ENCODE data around the gene OR4K5. TPM values are rescaled to one million over a fixed set of nuclear protein-coding genes. Genes with fewer than 3 reads are reported as not detected.

The OR4K5 gene
- total RNA-seq, 1 experiment from 2014 or later, result not detected

- Histone ChIP-seq H3K27me3 (ENCODE audit: insufficient read depth, low read length) (peaks cover 2% of the 10 kb centered on the region; the same call in 1 of the 2 replicates), H3K18ac (ENCODE audit: insufficient read length, low read depth, low read length) (no peak overlapping the region), H2BK120ac (ENCODE audit: low read depth, low read length, poor library complexity, severe bottlenecking) (no peak overlapping the region), H4K20me1 (ENCODE audit: control insufficient read depth, insufficient read depth, insufficient read length) (no peaks in the 10 kb centered on the region), H3K23ac (ENCODE audit: insufficient read length, low read depth, low read length) (no peak overlapping the region), H2BK15ac (ENCODE audit: low read depth, low read length) (no peak overlapping the region), H3K14ac (ENCODE audit: insufficient read depth, low read length) (no peak overlapping the region), H3K27ac (ENCODE audit: insufficient read length, low read depth, low read length) (no peak overlapping the region), H3K79me1 (ENCODE audit: insufficient read depth, low read depth, low read length, poor library complexity, severe bottlenecking) (no peaks in the 10 kb centered on the region), H3K79me2 (ENCODE audit: insufficient read depth, low read length) (no peaks in the 10 kb centered on the region), H3K56ac (ENCODE audit: insufficient read length, low read depth, low read length) (no peak overlapping the region), H4K8ac (replicated peaks; ENCODE audit: insufficient read length, low read depth, low read length) (no peak overlapping the region), H3K4me1 (ENCODE audit: insufficient read depth, low read length) (no peaks in the 10 kb centered on the region), H3K9me3 (ENCODE audit: control insufficient read depth, low read depth, low read length) (peaks cover 76% of the 10 kb centered on the region), H3K23me2 (ENCODE audit: insufficient read length, low read depth, low read length, poor library complexity, severe bottlenecking) (no peaks in the 10 kb centered on the region), H2BK5ac (ENCODE audit: insufficient read length, low read length) (no peak overlapping the region), H2BK12ac (ENCODE audit: insufficient read length, low read depth, low read length) (no peak overlapping the region), H2AFZ (ENCODE audit: low read length) (no peak overlapping the region), H2AK5ac (ENCODE audit: insufficient read length, low read length) (no peak overlapping the region), H4K91ac (ENCODE audit: insufficient read length, low read depth, low read length) (no peak overlapping the region), H3K4ac (ENCODE audit: low read depth, low read length) (no peak overlapping the region), H4K5ac (ENCODE audit: insufficient read length, low read depth, low read length) (no peak overlapping the region), H3T11ph (ENCODE audit: low read length) (no peak overlapping the region), H3K9ac (ENCODE audit: extremely low read depth, insufficient read length, low read length) (no peak overlapping the region), H3K4me2 (ENCODE audit: insufficient read depth, insufficient read length, low read length) (no peak overlapping the region), H2BK20ac (ENCODE audit: low read depth, low read length, poor library complexity, severe bottlenecking) (no peak overlapping the region)
- WGBS (ENCODE audit: extremely low coverage, insufficient read length, low lambda C conversion rate), result no CpG with 5 or more reads among the region's 3 CpGs
- Mint-ChIP-seq H3K36me3 (ENCODE audit: insufficient read depth in 1 of 3, low read depth in 3 of 3) (peaks cover 0 to 12% (median 6%) of the 10 kb centered on the region in 3 experiments; a peak in 5 of 7 replicates), H3K9me3 (peaks cover 27 to 28% of the 10 kb centered on the region in 2 experiments), H3K27ac (no peak overlapping the region), H3K4me3 (no peak overlapping the region), H3K4me1 (no peaks in the 10 kb centered on the region), H3K27me3 (ENCODE audit: low read depth) (no peaks in the 10 kb centered on the region; the same call in none of the 2 replicates)
- no peak for DNase-seq
- TF ChIP-seq CTCF (conservative IDR thresholded peaks at IDR 0.05), result no peak
Observed at GRCh38 chr14:19917243-19917642, 3.2 kb upstream of the OR4K5 start.

All from H9 (cell line).